Stimulated activated naive CD4-positive, alpha-beta T cell (primary cell): ENCODE measurements around the gene SCYGR7.

Experiments used
- DNase-seq, 6 experiments: peaks; one replicate each; lab custom pipeline; 2025; lab: John Stamatoyannopoulos, UW

Gene SCYGR7

DNA sequence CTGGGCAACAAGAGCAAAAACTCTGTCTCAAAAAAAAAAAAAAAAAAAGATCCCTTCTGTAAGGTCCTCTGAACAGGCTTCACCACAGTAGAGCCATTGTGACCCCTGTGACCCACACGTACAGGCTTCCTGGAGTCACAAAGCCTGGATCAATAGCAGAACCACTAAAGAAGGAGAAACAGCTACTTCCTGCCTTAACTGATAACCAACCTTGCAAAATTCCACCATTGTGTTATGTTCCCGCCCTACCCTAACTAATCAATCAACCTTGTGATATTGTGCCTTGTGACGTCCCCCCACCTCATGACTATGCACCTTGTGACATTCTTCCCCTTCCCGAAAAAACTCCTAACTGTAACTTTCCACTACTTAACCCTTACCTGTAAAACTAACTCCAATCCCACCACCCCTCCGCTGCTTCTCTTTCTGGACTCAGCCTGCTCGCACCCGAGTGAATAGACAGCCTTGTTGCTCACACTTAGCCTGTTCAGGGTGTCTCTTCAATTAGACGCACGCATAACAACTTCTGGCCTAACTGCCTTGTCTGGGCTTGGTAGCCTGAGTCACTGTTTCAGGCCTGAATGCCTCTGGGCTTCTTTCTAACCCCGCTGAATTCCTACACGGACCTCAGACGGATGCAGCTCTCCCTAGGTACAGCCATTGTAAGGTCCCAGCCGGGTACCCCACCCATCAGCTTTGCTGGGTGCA is 31.4 kb downstream of the SCYGR7 start:
- DNase-seq, result no peak

DNA sequence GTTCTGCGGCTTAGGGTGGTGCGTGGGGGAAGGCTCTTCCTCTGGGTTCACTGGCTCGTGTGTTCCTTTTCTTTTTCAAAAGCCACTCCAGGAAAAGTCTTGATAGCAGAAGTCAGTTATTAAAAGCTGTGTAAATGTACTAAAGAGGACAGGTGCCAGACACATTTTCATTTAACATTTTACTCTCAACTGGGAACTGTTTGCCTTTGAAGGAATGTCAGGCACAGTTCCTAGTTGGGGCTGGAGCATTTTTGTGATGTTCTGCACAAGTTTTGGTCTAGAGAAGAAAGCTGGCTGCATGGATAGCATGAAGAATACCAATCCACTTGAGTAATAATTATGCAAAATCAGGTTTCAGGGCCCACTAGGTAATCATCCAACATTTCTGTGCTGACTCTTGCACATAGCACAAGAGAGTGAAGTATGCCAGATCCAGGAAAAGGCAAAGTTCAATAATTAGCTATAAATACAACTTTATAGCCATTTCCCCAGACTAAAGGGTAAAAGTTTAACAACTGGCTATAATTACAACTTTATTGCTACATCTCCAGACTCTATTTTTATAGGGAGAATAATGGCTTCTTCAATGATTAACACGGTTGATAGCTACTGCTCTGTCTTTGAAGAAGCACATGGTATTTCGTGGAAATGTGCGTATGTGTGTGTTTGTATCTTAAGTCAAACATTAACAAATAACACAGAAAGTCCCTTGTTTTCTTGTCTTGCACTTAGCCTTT is 33.8 kb downstream of the SCYGR7 start:
- no peak for DNase-seq

- DNase-seq, result no peak
These were observed 37.7 kb downstream of the SCYGR7 start for GRCh38 chr2:227765788-227766372.

- DNase-seq, result peak; percentile 13 to 46 (median 30)
These were observed 38.3 kb downstream of the SCYGR7 start for GRCh38 chr2:227766373-227766883.

GRCh38 chr2:227767830-227768229 is 39.7 kb downstream of the SCYGR7 start:
- DNase-seq, result no peak

DNA sequence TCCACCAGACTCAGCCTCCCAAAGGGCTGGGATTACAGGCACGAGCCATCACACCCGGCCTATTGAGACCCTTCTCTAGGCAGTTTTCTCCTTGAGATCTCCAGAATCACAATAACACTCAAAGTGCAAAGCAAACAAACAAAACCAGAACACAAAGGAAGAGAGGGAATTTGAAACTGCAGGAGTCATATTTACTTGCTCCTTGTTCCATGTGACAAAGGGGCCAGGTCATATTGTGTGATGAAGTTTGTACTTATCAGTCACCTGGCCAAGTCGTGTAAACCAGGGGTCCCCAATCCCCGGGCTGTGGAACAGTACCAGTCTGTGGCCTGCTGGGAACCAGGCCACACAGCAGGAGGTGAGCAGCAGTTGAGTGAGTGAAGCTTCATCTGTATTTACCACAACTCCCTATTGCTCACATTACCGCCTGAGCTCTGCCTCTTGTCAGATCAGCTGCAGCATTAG is 44.1 kb downstream of the SCYGR7 start:
- no peak for DNase-seq

GRCh38 chr2:227772932-227773331 is 44.8 kb downstream of the SCYGR7 start:
- no peak for DNase-seq

DNA sequence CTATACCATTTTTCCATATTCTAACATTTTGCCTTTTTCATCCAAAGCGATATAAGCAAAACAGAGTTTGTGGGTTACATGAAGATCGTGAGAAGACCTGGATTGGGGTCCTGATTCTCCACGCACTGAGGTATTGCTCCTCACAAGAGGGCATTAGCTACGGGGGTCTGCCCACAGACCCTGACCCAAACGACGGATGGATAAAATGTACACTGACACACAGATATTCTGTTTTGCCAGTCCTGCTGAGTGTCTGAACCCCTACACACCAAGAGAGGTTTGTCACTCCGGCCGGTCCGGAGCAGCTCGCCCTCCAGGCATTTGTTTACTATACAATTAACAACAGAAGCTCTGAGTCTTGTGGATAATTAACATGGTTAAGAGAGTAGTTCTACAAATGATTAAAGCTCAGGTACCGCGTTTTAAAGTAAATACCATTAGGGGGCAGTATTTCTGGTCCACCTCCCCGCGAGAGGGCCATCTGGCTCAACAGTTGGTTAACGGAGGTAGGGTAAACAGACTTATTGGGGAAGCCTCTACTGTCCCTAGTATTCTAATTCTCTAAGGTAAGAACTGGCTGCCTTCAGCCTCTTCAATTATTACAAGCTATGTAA is 46.0 kb downstream of the SCYGR7 start:
- DNase-seq, result no peak

DNA sequence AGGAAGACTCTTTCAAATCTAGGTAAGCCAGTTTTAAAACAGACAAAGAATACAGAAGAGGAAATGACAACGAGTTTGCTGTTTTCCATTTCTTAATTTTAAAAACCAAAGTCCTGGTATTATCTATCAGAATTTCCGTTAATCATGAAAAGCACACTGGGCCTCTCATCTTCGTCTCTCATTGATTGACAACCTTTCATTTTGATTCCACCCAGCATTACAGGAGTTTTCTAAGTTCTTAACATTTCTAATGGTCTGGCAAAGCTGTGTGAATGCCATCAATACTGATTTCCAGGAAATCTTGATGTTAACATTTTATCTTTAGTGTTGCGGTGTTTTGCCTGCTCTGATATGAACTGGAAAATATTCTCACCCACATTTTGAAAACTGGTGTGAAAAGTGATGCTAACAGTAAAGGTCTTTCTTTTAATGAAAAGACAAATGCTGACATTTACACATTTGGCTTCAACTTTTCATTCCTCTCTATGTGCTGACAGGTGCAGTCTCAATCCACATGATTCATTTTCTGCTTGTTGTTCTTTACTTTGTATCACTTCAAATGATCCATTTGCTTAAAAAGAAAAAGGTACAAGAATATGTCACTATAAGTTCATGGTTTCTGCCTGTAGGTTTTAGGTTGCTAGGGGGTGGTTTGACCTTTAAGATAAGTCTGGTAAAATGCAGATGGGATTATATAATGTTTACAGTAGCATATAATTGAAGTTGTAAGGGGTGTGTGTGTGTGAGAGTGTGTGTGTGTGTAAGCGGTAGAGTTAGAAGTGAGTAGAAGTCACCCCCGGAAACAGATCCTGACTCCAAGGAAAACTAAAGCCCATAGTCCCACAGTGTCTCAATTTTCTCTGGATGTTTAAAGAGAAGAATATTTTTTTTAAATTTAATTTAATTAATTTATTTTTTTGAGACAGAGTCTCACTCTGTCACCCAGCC is 47.0 kb downstream of the SCYGR7 start:
- no peak for DNase-seq
